RPMI7951 (cell line): ENCODE measurements around the gene EDNRA. TPM values are rescaled to one million over a fixed set of nuclear protein-coding genes. Genes with fewer than 3 reads are reported as not detected.
A peak's percentile ranks its signal among the peaks of the same experiment; 100 is the strongest.

Experiments
- DNase-seq: peaks from one replicate; pipeline ENCODE4 v3.0.0-alpha.2; 2012; ENCODE audit warnings: low read depth
- total RNA-seq: library from RNA; depleted of rRNA; stranded (reverse); fragments of >200 nt; shearing (Covaris generic); gene quantifications from 2 replicates; pipeline ENCODE4 v1.2.3, GENCODE V29; 2014; rRNA removed

The EDNRA gene
- total RNA-seq, 1 experiment from 2014 or later: 0.36 TPM

DNA sequence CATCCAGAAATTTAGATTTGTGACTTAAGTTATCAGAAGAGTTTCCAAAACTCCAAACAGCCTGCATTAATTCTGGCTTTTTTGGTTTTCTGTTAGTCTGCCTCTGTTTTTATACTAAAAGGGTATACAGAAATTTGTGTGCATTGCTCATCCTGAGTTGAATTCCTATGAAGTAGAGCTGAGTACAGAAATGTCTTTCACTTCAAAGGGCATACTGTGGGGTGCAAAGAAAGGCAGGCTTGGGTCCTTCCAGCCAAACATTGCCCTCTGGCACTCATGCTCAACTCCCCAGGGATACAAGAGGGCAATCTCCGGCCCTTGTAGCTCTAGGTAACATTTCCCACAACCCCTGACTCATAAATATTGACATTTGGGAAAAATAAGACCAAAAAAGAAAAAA is 108.7 kb downstream of the EDNRA start:
- DNase-seq: no peak

- peak; percentile 57 for DNase-seq
Observed at GRCh38 chr4:147590249-147590920, 109.5 kb downstream of the EDNRA start.

DNA sequence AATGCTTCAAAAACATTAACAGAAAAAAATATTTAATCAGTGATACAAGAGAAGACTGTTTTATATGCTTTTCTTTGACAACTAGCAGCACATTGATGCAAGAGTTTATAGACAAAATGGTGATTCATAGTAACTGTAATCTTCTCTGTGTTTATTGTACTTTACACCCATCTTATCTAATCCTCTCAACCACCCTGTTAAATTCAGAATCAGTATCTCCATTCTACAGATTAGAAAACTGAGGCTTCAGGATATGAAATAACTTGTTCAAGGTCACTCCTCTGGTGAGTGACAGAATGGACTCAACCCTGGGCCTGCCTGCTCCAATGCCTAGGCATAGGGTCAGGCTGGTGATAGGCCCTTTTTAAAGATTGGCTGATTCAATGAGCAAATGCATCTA is 110.2 kb downstream of the EDNRA start:
- DNase-seq: no peak

GRCh38 chr4:147594107-147594506 is 113.2 kb downstream of the EDNRA start:
- DNase-seq: no peak

Other genes starting within 250 kb of the EDNRA start
- 18.5 and 22.5 TPM in 2 replicates for gene TMEM184C, start 136.3 kb downstream of the EDNRA start, total RNA-seq
- 6.0 and 6.5 TPM in 2 replicates for gene PRMT9, start 203.1 kb downstream of the EDNRA start, total RNA-seq